Lower leg skin (tissue), 4 donors: ENCODE data around the gene C19orf53. TPM values are rescaled to one million over a fixed set of nuclear protein-coding genes. Genes with fewer than 3 reads are reported as not detected.

Experiments used
- DNase-seq, 2 donors: peaks; one replicate each; pipeline ENCODE4 v3.0.0-alpha.2; 2019; ENCODE audit warnings: low spot score in 2 of 2
- H3K4me3 ChIP-seq: fragments of 200-600 bp; sonication (generic); 2 replicates; pipeline ENCODE4 v1.5.1; 2017; ENCODE audit warnings: mild to moderate bottlenecking, low read depth; ENCODE audit not compliant: poor library complexity, severe bottlenecking
- POLR2A ChIP-seq, 2 donors: fragments of 450-650 bp; IDR thresholded peaks; one replicate each; pipeline ENCODE4 v1.6.1; 2016 to 2017; ENCODE audit warnings: antibody characterized with exemption in 2 of 2, mild to moderate bottlenecking in 1 of 2, moderate library complexity in 1 of 2
- WGBS, 2 donors: methylation state at CpG; one replicate each; pipeline ENCODE4 v1.1.5; 2018; 5-methylcytosine and 5-hydroxymethylcytosine counted together
- intact Hi-C: fragments of 100-400 bp; cut with DNase I; formaldehyde crosslinking; loops from one replicate; pipeline ENCODE4 v1.15.0; 2023; ENCODE audit warnings: low total_unique reads
- total RNA-seq, 4 donors: library from RNA; depleted of rRNA; stranded (reverse); fragments of >200 nt; gene quantifications; one replicate each; pipeline ENCODE4 v1.1.0, GENCODE V29; 2016
- TF ChIP-seq, protein P1 (sequence below), 3 donors: fragments of 450-650 bp; IDR thresholded peaks; one replicate each; pipeline ENCODE4 v1.5.1; 2016; ENCODE audit warnings: antibody characterized with exemption in 3 of 3, mild to moderate bottlenecking in 3 of 3, moderate library complexity in 2 of 3

Gene C19orf53
- total RNA-seq, 4 donors from 2014 or later, result 113 to 200 (median 145) TPM

DNA sequence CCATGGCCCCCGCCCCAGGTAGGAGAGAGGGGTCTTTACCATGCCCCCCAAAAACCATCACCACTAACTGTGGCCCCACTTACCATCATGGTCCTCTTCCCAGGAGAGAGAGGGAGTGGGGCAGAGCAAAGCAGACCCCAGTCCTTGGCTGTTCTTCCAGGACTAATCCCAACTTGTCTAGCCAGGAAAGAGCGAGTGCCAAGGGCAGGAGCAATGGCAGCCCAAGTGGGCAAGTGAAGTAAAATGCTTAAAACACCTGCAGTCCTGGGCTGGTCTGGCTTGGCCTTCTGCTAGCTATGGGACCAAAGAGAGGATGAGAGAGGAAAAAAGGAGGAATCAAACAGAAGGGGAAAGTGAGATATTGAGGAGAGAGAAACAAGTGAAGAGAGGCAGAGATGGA is 38.9 kb downstream of the C19orf53 start:
- intact Hi-C loops, result no loop called here
- TF ChIP-seq, protein P1, sequence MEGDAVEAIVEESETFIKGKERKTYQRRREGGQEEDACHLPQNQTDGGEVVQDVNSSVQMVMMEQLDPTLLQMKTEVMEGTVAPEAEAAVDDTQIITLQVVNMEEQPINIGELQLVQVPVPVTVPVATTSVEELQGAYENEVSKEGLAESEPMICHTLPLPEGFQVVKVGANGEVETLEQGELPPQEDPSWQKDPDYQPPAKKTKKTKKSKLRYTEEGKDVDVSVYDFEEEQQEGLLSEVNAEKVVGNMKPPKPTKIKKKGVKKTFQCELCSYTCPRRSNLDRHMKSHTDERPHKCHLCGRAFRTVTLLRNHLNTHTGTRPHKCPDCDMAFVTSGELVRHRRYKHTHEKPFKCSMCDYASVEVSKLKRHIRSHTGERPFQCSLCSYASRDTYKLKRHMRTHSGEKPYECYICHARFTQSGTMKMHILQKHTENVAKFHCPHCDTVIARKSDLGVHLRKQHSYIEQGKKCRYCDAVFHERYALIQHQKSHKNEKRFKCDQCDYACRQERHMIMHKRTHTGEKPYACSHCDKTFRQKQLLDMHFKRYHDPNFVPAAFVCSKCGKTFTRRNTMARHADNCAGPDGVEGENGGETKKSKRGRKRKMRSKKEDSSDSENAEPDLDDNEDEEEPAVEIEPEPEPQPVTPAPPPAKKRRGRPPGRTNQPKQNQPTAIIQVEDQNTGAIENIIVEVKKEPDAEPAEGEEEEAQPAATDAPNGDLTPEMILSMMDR (IDR thresholded peaks at IDR 0.05), result no peak
- no peak for TF ChIP-seq POLR2A (IDR thresholded peaks at IDR 0.05)
- WGBS, 2 donors, result 93 to 100% methylated on average over 2 of the region's 2 CpGs
- H3K4me3 ChIP-seq, result no peak overlapping the region
- no peak for DNase-seq

- TF ChIP-seq, protein P1 (IDR thresholded peaks at IDR 0.05), result no peak
- TF ChIP-seq POLR2A (IDR thresholded peaks at IDR 0.05), result no peak
- DNase-seq, result no peak
- 86 to 89% methylated on average over 17 to 20 of the region's 21 CpGs for WGBS, 2 donors
- intact Hi-C loops, result no loop called here
- no peak overlapping the region for H3K4me3 ChIP-seq
Observed at GRCh38 chr19:13814550-13814949, 40.3 kb downstream of the C19orf53 start.

DNA sequence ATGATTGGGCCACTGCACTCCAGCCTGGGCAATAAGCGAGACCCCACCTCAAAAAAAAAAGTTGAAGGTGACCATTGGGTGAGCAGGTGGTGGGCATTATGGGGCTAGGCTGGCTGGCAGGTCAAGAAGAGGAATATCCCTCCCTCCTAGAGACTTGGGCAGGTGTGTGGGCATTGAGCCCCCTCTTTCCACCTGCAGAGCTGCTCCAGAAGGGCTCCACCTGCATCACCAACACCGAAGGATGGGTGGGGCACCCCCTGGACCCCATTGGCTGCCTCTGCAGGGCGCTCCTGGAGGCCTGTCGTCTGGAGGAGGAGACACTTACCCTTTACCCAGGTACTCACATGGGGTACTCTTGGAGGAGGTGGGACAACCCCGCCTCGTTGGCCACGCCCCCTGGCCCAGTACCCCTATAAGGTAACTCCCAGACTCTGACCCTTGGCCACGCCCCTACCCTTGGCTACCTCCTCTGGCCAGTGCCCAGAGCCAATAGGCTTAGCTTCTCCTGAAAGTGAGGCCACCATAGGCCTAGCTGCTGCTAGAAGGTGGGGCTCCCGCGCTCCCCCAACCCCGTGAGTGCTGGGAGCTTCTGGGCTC is 42.9 kb downstream of the C19orf53 start:
- 46 to 69% methylated on average over 9 to 11 of the region's 11 CpGs for WGBS, 2 donors
- no peak overlapping the region for H3K4me3 ChIP-seq
- intact Hi-C loops, result no loop called here
- DNase-seq, result no peak
- no peak for TF ChIP-seq POLR2A (IDR thresholded peaks at IDR 0.05)
- TF ChIP-seq, protein P1 (IDR thresholded peaks at IDR 0.05), result no peak

DNA sequence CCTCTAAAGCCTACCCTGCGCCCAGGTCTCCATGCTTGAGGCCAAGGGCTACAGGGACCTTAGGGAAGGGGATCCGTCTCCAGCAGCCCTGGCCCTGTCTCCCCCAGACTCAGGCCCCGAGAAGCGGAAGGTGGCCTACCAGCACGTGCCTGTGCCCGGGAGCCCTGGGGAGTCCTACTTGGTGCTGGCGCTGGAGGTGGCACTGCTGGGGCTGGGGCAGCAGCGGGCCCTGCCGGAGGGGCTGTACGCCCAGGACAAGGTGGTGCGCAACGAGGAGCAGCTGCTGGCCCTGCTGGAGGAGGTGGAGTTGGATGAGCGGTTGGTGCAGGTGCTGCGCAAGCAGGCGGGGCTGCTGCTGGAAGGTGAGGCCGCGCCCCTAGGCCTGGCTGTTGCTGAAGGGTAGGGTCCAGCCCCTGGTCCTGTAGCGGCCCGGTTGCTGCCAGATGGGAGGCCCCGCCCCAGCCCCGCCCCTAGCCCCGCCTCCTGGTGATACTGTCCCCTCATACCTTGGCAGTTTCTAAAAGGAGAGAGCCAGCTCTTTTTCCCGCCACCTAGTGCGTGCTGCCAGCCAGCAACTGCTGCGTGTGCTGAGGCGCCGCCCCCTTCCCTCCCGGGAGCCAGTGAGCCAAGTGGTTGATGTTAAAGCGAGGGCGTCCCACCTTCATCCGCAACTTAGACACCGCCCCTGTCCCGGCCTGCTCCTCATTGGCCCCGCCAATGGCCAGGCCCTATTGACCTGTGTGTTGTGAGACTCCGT is 43.5 kb downstream of the C19orf53 start:
- TF ChIP-seq, protein P1 (IDR thresholded peaks at IDR 0.05), result no peak
- TF ChIP-seq POLR2A (IDR thresholded peaks at IDR 0.05), result no peak
- intact Hi-C loops, result no loop called here
- no peak overlapping the region for H3K4me3 ChIP-seq
- no peak for DNase-seq
- WGBS, 2 donors, result 43 to 61% methylated on average over 29 to 35 of the region's 35 CpGs

GRCh38 chr19:13819238-13819637 is 45.0 kb downstream of the C19orf53 start:
- 91 to 93% methylated on average over 11 of the region's 11 CpGs for WGBS, 2 donors
- intact Hi-C loops, result no loop called here

More at GRCh38 chr19:13819238-13819637, 45.0 kb downstream of the C19orf53 start:
- H3K4me3 ChIP-seq, result no peak overlapping the region
- no peak for TF ChIP-seq POLR2A (IDR thresholded peaks at IDR 0.05)
- TF ChIP-seq, protein P1 (IDR thresholded peaks at IDR 0.05), result no peak
- DNase-seq, result no peak
